Activated T-cell treated with anti-CD3 and anti-CD28 coated beads, Interleukin-2, amount 50 U/mL, for 48 hours (primary cell): Measurements from ENCODE around the gene HOXD10.

Source experiments
- DNase-seq, 2 experiments: peaks; one replicate each; pipeline ENCODE4 v3.0.0-alpha.2; 2020

The HOXD10 gene

GRCh38 chr2:176165370-176166050 lies 48.9 kb downstream of the HOXD10 start:
- no peak for DNase-seq

- DNase-seq = no peak
Observed at GRCh38 chr2:176166272-176166671, 49.7 kb downstream of the HOXD10 start.

GRCh38 chr2:176167398-176167797 lies 50.8 kb downstream of the HOXD10 start:
- no peak for DNase-seq

GRCh38 chr2:176169181-176169580 lies 52.6 kb downstream of the HOXD10 start:
- DNase-seq = no peak
